GM04503 (cell line): Measurements from ENCODE around the gene IRAK2.
"Not testable (repeated sequence)": the region's sequence is repeated elsewhere in the genome, so short reads cannot be mapped to it uniquely, and the experiment has no call there.

Experiments
- DNase-seq: peaks from one replicate; pipeline ENCODE4 v3.0.0-alpha.2; 2012; ENCODE audit warnings: low read depth

Gene IRAK2

GRCh38 chr3:10253731-10254130, 89.0 kb downstream of the IRAK2 start:
- DNase-seq = no peak

DNA sequence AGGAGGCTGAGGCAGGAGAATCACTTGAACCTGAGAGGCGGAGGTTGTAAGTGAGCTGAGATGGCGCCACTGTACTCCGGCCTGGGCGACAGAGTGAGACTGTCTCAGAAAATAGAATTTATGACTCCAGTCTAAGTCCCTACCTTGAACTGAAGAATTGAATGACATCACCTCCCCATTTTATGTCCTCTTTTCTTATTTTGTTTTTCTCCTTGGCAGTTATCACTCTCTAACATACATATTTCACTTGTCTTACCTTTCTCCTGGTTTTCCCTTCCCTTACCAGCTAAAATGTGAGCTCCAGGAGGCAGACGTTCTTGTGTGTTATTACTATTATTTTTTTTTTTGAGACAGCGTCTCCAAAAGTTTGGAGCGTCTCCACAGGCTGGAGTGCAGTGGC, 91.1 kb downstream of the IRAK2 start:
- DNase-seq = no peak

GRCh38 chr3:10259036-10259435, 94.3 kb downstream of the IRAK2 start:
- no peak for DNase-seq

DNA sequence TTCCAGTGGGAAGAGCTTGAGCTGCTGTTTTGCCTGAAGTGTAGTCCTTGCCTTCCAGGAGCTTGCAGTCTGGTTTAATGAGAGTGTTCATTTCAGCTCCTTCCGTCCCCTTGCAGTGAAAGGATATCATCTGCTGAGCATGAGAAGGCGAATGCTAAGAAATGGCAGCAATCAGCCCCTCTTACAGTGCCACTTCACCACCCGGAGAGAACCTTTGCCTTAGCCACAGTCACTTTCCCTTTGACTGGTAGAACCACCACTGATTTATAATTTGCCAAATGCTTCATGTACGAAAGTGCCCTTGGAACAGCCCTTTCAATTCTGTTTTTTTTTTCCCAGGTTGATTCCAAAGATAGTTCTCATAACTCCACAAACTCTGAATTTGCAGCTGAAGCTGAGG, 95.1 kb downstream of the IRAK2 start:
- DNase-seq = no peak

GRCh38 chr3:10260211-10260701, 95.5 kb downstream of the IRAK2 start:
- no peak for DNase-seq

GRCh38 chr3:10262027-10262426, 97.3 kb downstream of the IRAK2 start:
- no peak for DNase-seq

GRCh38 chr3:10263646-10264363, 99.1 kb downstream of the IRAK2 start:
- DNase-seq = no peak

DNA sequence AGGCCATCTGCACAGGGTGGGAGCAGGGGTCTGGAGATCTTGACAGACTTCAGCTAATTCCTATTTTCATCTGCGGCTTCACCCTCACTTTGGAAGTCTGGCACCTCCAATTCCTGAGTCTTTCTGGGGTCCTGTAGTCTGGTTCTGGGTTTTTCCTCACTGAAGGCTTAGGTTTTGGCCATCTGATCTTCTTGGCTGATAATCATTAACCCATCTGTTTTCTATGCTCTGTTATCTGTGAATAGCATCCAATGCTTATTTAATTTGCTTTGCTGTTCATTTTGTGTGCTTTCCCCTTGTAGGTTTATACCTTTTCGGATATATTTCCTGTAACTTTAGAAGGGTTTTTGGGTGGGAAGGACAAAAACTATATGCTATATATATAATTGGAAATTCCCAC, 101.1 kb downstream of the IRAK2 start:
- no peak for DNase-seq

- not testable (repeated sequence) for DNase-seq
These were observed 102.2 kb downstream of the IRAK2 start for GRCh38 chr3:10266936-10267335.

- no peak for DNase-seq
These were observed 103.4 kb downstream of the IRAK2 start for GRCh38 chr3:10268116-10268515.

- DNase-seq = no peak
These were observed 104.2 kb downstream of the IRAK2 start for GRCh38 chr3:10268930-10269329.

GRCh38 chr3:10269443-10269842, 104.7 kb downstream of the IRAK2 start:
- no peak for DNase-seq

DNA sequence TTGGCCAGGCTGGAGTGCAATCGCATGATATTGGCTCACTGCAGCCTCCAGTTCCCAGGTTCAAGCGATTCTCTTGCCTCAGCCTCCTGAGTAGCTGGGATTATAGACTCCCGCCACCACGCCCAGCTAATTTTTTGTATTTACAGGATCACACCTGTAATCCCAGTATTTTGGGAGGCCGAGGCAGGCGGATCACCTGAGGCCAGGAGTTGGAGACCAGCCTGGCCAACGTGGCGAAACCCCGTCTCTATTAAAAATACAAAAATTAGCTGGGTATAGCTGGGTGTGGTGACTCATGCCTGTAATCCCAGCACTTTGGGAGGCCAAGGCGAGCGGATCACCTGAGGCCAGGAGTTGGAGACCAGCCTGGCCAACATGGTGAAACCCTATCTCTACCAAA, 107.8 kb downstream of the IRAK2 start:
- not testable (repeated sequence) for DNase-seq

- DNase-seq = no peak
These were observed 108.3 kb downstream of the IRAK2 start for GRCh38 chr3:10272977-10273376.

GRCh38 chr3:10273702-10274305, 109.1 kb downstream of the IRAK2 start:
- no peak for DNase-seq

DNA sequence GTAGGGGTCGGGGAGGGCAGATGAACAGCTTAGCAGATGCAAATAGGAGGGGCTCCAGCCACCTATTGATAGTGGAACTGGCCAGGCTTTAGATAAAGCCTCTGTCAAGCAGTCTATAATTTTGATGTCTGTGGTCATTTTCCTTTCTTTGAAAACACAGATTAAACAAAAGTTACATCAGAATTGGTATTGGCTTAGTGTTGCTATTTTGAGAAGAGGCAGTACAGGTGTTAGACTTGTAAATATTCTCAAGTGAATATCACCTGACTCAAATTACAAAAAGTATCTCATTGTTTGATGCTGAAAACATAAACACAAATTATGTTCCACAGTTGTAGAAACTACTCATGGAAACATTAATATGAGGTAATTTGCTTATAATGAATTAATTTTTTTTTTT, 109.9 kb downstream of the IRAK2 start:
- no peak for DNase-seq

- DNase-seq = no peak
These were observed 112.5 kb downstream of the IRAK2 start for GRCh38 chr3:10277115-10277625.

DNA sequence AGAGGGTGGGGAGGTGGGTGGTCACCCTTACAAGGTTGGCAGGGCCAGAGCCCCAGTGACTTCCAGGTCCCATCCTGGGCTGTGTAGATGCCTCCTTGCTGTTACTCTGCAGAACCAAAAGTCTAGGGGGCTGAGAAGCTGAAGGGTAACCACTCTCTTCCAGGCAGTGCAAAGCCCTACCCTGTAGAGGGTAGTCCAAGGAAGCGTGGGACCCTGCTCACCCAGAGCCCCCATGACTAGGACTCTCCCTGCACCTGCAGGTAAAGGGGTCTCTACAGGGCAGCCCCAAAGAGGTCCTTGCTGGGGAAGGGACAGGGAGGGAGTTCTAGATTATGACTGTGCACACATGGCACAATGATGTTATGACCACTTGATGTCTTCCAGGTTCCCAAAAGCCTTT, 113.8 kb downstream of the IRAK2 start:
- no peak for DNase-seq

- no peak for DNase-seq
These were observed 114.9 kb downstream of the IRAK2 start for GRCh38 chr3:10279384-10280176.

DNA sequence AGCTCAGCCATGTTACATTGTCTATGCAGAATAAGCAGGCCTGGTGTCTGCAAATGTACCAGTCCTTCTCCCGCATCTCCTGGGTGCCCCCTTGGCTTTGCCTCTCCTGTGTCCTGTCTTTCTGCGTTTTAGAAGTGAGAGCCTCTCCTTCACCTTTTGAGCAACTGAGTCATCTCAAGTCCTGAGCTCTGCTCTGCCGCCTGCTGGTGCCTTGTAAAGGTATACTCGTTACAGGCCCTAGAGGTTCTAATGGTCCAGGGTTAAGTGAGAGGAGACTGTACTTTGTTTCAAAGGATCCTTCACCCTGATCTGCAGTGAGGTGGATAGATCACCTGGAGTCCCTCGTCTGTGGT, 115.4 kb downstream of the IRAK2 start:
- DNase-seq = no peak

DNA sequence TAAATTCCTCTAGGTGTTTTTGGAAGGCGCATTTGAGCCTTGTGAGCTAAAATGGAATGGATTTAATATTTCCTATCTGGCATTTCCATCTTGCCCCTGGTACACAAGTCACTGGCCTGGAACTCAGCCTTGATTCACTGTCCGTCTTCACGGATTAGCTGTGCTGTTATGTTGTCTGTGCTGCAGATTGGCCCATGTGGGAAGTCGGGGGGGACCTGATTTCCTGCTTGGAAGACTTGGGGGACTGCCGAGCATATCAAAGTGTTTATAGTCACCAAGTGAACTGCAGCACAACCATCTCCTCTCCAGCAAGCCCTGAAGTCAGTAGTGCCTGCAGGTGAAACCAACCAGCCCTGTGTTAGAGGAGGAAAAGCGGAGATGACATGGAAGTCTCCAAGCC, 115.9 kb downstream of the IRAK2 start:
- DNase-seq = no peak

DNA sequence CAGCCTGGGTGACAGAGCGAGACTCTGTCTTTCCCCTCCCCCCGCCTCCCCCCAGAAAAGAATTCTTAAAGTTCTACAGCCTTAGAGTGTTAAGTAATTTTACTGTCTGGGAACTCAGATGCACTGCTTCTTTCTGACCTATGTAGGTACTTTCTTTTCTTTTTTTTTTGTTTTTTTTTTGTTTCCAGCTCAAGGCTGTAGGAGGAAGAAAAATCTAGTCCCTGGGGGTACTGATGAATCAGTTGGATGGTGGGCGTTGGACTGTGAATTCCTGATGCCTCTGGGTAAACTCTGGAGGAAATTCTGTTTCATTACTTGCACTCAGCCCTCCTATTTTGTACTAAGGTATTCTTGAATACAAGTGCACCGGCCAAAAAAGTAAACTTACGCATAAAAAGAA, 117.2 kb downstream of the IRAK2 start:
- DNase-seq = no peak

DNA sequence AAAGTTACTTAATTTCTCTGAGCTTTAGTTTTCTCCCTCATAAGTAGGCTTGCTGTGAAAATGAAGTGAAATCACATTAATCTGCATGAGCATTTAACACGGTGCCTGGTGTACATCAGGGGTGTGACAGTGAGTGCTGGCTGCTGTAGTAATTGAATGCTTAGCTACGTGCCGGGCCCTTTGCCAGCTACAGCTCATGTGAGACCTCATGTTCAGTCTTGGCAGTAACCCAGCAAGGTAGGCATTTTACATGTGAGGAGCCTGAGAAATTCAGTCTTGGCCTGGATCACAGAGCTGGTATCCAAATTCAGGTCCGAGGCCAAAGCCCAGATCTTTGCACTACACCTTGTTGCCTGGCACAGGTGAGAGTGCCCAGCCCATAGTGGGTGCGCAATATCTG, 118.9 kb downstream of the IRAK2 start:
- DNase-seq = no peak
